OCI-LY1 (cell line): Measurements from ENCODE around the gene PPIL6.

Experiments used
- H2AFZ ChIP-seq: fragments of 200-600 bp; sonication (generic), shearing (Covaris generic); 2 replicates; pipeline ENCODE4 v1.6.0; 2014; ENCODE audit warnings: antibody characterized with exemption, mild to moderate bottlenecking, low read length
- H3F3A ChIP-seq: fragments of 200-600 bp; sonication (generic), shearing (Covaris generic); 2 replicates; pipeline ENCODE4 v1.6.0; 2014; ENCODE audit warnings: mild to moderate bottlenecking, antibody characterized with exemption, low read length, moderate library complexity; ENCODE audit not compliant: insufficient read depth
- H3K27ac ChIP-seq: fragments of 200-600 bp; sonication (generic); 2 replicates; pipeline ENCODE4 v1.5.1; 2014; ENCODE audit warnings: low read length, mixed run types, mild to moderate bottlenecking, low read depth; ENCODE audit not compliant: poor library complexity, severe bottlenecking
- H3K27me3 ChIP-seq: fragments of 200-600 bp; sonication (generic); 2 replicates; pipeline ENCODE4 v1.6.0; 2014; ENCODE audit warnings: antibody characterized with exemption, mild to moderate bottlenecking, low read length, moderate library complexity; ENCODE audit not compliant: insufficient read depth
- H3K36me3 ChIP-seq: fragments of 200-600 bp; sonication (generic); 2 replicates; pipeline ENCODE4 v1.6.1; 2014; ENCODE audit warnings: mild to moderate bottlenecking, antibody characterized with exemption, low read length, moderate library complexity, mixed read lengths; ENCODE audit not compliant: insufficient read depth
- H3K4me1 ChIP-seq: fragments of 200-600 bp; sonication (generic); 2 replicates; pipeline ENCODE4 v1.5.1; 2014; ENCODE audit warnings: mild to moderate bottlenecking, low read length, moderate library complexity; ENCODE audit not compliant: insufficient read depth, severe bottlenecking
- H3K4me2 ChIP-seq: fragments of 200-600 bp; sonication (generic), shearing (Covaris generic); 2 replicates; pipeline ENCODE4 v1.6.1; 2014; ENCODE audit warnings: low read length
- H3K4me3 ChIP-seq: fragments of 200-600 bp; sonication (generic); 2 replicates; pipeline ENCODE4 v1.5.1; 2014; ENCODE audit warnings: low read length, low read depth, mild to moderate bottlenecking, mixed read lengths; ENCODE audit not compliant: poor library complexity, severe bottlenecking
- H3K79me2 ChIP-seq: fragments of 200-600 bp; shearing (Covaris generic); 2 replicates; pipeline ENCODE4 v1.6.1; 2016; ENCODE audit warnings: mixed run types, low read length, mixed read lengths; ENCODE audit not compliant: insufficient read depth
- H3K9ac ChIP-seq: fragments of 200-600 bp; sonication (generic), shearing (Covaris generic); 2 replicates; pipeline ENCODE4 v1.6.1; 2014; ENCODE audit warnings: mild to moderate bottlenecking, low read length, mixed read lengths
- H3K9me2 ChIP-seq: fragments of 200-600 bp; sonication (generic), shearing (Covaris generic); 2 replicates; pipeline ENCODE4 v1.6.1; 2014; ENCODE audit warnings: low read depth, mild to moderate bottlenecking, low read length, mixed read lengths
- H3K9me3 ChIP-seq: fragments of 200-600 bp; shearing (Covaris generic); 2 replicates; pipeline ENCODE4 v1.6.1; 2014; ENCODE audit warnings: low read length, mixed read lengths
- H4K20me1 ChIP-seq: fragments of 200-600 bp; sonication (generic), shearing (Covaris generic); 2 replicates; pipeline ENCODE4 v1.6.0; 2016; ENCODE audit warnings: mild to moderate bottlenecking, low read length; ENCODE audit not compliant: insufficient read depth
- EZH2 ChIP-seq: fragments of 200-600 bp; sonication (generic), shearing (Covaris generic); IDR thresholded peaks from 2 replicates; pipeline ENCODE4 v1.8.0; 2017; ENCODE audit warnings: borderline replicate concordance, mixed run types, mild to moderate bottlenecking, antibody characterized with exemption, low read length, moderate library complexity, mixed read lengths
- TF ChIP-seq, protein P1 (sequence below): fragments of 200-600 bp; sonication (generic), shearing (Covaris generic); IDR thresholded peaks from 2 replicates; pipeline ENCODE4 v1.5.1; 2017; ENCODE audit warnings: mild to moderate bottlenecking, antibody characterized with exemption, low read length, moderate library complexity, mixed read lengths

The PPIL6 gene

DNA sequence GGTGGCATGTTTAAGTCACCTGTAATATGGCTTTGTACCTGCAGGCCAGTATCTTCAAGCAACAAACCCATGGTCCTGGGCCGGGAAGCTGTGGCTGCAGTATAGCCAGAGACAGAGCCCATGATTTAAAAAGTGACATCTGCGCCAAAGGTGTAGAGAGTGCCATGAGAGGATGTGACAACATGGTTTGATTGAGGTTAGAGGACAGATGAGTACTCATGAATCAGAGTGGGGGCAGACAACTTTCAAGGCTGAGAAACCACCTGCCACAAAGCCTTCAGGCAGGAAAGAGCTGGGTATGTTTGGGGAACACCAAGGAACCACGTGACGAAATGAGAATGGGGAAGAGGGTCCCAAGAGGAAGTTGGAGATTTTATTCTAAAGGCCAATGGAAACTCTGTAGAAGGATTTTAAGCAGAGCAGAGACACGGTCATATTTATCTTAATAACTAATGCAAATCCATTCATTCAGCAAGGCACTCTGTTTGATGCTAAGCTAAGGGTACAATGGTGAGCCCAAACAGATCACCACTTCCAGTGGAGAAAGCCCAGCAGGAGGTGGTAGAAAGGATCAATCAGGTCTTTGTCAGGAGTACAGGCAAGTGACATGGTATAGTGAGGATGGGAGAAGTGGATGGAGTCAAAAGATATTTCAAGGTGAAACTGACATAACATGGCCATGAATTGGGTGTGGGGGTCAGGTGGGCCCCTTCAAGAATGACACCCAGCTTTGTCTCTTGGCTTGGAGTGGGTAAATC, 18.5 kb upstream of the PPIL6 start:
- Histone ChIP-seq H3K36me3 (peaks cover 28% of the 10 kb centered on the region), H3K9ac (no peak overlapping the region), H3K9me3 (no peaks in the 10 kb centered on the region), H3K4me3 (no peak overlapping the region), H2AFZ (no peak overlapping the region), H3K4me2 (no peak overlapping the region), H3F3A (peaks cover 10% of the 10 kb centered on the region; the same call in 1 of the 2 replicates), H3K79me2 (no peaks in the 10 kb centered on the region), H3K4me1 (peaks cover 44% of the 10 kb centered on the region), H3K27me3 (no peaks in the 10 kb centered on the region), H4K20me1 (no peaks in the 10 kb centered on the region), H3K27ac (peak overlapping the region; percentile 62), H3K9me2 (no peaks in the 10 kb centered on the region)
- TF ChIP-seq, protein P1, sequence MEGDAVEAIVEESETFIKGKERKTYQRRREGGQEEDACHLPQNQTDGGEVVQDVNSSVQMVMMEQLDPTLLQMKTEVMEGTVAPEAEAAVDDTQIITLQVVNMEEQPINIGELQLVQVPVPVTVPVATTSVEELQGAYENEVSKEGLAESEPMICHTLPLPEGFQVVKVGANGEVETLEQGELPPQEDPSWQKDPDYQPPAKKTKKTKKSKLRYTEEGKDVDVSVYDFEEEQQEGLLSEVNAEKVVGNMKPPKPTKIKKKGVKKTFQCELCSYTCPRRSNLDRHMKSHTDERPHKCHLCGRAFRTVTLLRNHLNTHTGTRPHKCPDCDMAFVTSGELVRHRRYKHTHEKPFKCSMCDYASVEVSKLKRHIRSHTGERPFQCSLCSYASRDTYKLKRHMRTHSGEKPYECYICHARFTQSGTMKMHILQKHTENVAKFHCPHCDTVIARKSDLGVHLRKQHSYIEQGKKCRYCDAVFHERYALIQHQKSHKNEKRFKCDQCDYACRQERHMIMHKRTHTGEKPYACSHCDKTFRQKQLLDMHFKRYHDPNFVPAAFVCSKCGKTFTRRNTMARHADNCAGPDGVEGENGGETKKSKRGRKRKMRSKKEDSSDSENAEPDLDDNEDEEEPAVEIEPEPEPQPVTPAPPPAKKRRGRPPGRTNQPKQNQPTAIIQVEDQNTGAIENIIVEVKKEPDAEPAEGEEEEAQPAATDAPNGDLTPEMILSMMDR: no peak

DNA sequence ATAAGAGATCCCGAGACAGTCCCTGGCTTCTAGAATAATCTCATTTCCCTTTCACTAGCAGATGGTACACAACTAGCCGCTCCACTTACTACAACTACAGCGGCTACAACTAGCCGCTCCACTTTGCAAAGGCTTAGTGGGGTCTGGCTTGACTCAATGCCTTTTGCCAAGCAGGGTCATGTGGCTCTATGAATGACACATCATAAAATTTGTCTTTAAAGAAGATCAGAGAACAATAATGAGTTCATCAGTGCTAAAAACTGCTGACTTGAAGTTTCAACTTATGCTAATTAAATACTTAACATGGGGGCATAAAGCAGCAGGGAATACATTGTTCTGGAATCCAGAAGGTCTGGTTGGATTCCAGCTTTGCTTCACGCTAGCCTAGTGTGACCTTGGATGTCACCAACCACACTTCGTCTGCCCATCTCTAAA, 17.2 kb upstream of the PPIL6 start:
- TF ChIP-seq, protein P1: no peak
- no peak for TF ChIP-seq EZH2
- Histone ChIP-seq H2AFZ (no peak overlapping the region), H3K4me2 (peak overlapping the region; percentile 70), H3K9me3 (no peaks in the 10 kb centered on the region), H3K4me3 (peak overlapping the region; percentile 79), H3K9ac (no peak overlapping the region; the same call in 1 of the 2 replicates), H3K27me3 (no peaks in the 10 kb centered on the region), H3K79me2 (no peaks in the 10 kb centered on the region), H3K9me2 (no peaks in the 10 kb centered on the region), H3K36me3 (peaks cover 19% of the 10 kb centered on the region), H3F3A (peaks cover 10% of the 10 kb centered on the region; the same call in 1 of the 2 replicates), H3K27ac (peak overlapping the region; percentile 62), H3K4me1 (peaks cover 48% of the 10 kb centered on the region), H4K20me1 (no peaks in the 10 kb centered on the region)

DNA sequence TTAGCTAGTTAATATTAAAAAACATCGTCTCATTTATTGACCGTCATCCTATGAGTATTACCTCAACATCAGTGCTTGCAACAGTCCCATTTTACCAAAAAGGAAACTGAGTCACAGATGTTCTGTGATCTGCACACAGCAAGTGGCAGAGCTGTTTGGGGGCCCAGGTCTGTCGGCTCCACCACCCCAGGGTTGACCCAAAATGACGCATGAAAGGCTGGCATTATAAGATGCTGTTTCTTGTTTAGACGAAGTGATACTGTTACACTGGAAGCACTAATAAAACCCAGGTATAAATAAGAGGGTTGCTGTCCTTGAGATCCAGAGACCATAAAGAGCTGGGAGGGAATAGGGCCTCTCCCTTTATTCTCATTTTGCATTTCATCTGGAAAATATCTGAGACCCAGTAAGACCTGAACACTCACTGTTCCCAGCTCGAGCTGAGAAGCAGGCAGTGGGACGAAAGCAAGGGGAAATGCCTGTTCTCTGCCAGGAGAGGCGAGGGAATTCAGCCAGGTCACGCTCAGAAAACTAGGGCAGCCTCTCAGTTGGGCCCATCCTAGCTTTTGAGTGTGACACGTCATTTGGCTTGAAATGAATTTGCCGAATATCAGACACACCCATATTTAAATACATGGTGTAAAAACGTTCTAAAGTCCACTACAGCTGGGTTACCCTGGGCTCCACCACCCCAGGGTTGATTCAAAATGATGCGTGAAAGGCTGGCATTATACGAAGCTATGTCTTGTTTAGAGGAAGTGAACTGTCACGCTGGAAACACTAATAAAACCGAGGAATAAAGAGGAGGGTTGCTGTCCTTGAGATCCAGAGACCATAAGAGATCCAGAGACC, 16.5 kb upstream of the PPIL6 start:
- H2AFZ ChIP-seq: no peak overlapping the region
- H3F3A ChIP-seq: peaks cover 10% of the 10 kb centered on the region; the same call in 1 of the 2 replicates
- H3K79me2 ChIP-seq: no peaks in the 10 kb centered on the region
- peak overlapping the region; percentile 63; the same call in 1 of the 2 replicates for H3K9ac ChIP-seq
- H3K4me2 ChIP-seq: peak overlapping the region; percentile 70
- peak overlapping the region; percentile 62 for H3K27ac ChIP-seq
- peaks cover 48% of the 10 kb centered on the region for H3K4me1 ChIP-seq
- H3K36me3 ChIP-seq: peaks cover 18% of the 10 kb centered on the region
- H3K9me3 ChIP-seq: no peaks in the 10 kb centered on the region
- peak overlapping the region; percentile 79 for H3K4me3 ChIP-seq
- TF ChIP-seq, protein P1: no peak
- TF ChIP-seq EZH2: no peak
- H3K9me2 ChIP-seq: no peaks in the 10 kb centered on the region
- no peaks in the 10 kb centered on the region for H3K27me3 ChIP-seq
- H4K20me1 ChIP-seq: no peaks in the 10 kb centered on the region
